ENCODE results near the gene FRY.

DNA sequence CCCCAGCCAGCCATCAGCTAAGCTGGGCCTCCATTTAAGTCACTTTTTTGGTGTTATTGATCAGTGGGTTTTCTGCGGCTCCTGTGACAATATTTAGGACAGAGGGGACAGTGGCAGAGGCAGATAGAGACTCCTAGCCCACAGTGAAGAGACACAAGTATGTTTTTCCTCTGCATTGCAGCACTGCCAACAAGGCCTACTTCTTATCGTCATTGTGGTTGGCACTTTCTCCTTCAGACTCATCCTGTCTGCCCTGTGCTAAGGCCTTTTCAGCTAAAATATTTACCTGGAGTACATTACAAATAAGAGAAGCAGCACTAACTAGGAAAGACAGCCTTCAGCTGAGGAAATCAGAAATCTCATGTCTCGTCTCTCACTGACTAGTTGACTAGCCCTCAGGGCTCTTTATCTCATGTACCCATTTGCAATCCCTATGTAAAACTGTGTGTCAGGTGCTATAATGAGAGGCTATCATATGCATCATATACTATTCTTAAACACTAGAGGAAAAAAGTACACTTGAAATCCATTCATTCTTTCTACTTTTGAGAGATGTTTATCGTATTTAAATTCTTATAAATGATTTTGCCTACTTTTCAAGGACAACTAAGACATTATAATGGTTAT lies 221.4 kb downstream of the FRY start:
- TF ChIP-seq, protein P1, sequence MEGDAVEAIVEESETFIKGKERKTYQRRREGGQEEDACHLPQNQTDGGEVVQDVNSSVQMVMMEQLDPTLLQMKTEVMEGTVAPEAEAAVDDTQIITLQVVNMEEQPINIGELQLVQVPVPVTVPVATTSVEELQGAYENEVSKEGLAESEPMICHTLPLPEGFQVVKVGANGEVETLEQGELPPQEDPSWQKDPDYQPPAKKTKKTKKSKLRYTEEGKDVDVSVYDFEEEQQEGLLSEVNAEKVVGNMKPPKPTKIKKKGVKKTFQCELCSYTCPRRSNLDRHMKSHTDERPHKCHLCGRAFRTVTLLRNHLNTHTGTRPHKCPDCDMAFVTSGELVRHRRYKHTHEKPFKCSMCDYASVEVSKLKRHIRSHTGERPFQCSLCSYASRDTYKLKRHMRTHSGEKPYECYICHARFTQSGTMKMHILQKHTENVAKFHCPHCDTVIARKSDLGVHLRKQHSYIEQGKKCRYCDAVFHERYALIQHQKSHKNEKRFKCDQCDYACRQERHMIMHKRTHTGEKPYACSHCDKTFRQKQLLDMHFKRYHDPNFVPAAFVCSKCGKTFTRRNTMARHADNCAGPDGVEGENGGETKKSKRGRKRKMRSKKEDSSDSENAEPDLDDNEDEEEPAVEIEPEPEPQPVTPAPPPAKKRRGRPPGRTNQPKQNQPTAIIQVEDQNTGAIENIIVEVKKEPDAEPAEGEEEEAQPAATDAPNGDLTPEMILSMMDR (IDR thresholded peaks at IDR 0.05), result no peak
- no peak for TF ChIP-seq EZH2 (IDR thresholded peaks at IDR 0.05; ENCODE audit: borderline replicate concordance, insufficient read depth, low read depth, low read length, poor library complexity, severe bottlenecking)

Data from B cell (primary cell).